Right atrium auricular region (tissue), 2 donors: ENCODE results near the gene PTPRK. TPM values are rescaled to one million over a fixed set of nuclear protein-coding genes. Genes with fewer than 3 reads are reported as not detected.

Experiments used
- DNase-seq: peaks from one replicate; pipeline ENCODE4 v3.0.0-alpha.2; 2019; ENCODE audit warnings: low spot score
- H3K27ac ChIP-seq, 2 donors: fragments of 200-600 bp; sonication (generic); 1 replicate in 1 of 2; 2 replicates in 1 of 2; pipeline ENCODE4 v1.5.1; 2016 to 2019
- H3K27me3 ChIP-seq, 2 donors: fragments of 200-600 bp; sonication (generic); one replicate each; pipeline versions ENCODE4 v1.5.1 to v1.6.0; 2017 to 2019
- H3K36me3 ChIP-seq: fragments of 200-600 bp; sonication (generic); one replicate; pipeline ENCODE4 v1.5.1; 2016
- H3K4me1 ChIP-seq, 2 donors: fragments of 200-600 bp; sonication (generic); one replicate each; pipeline versions ENCODE4 v1.5.1 to v1.6.0; 2017 to 2019
- H3K4me3 ChIP-seq, 2 donors: fragments of 200-600 bp; sonication (generic); 1 replicate in 1 of 2; 2 replicates in 1 of 2; pipeline ENCODE4 v1.5.1; 2017 to 2019; ENCODE audit warnings: mild to moderate bottlenecking in 1 of 2, moderate library complexity in 1 of 2
- H3K9me3 ChIP-seq, 2 donors: fragments of 200-600 bp; sonication (generic); one replicate each; pipeline ENCODE4 v1.5.1; 2019
- total RNA-seq, 2 donors: library from RNA; depleted of rRNA; stranded (reverse); fragments of >200 nt; gene quantifications; one replicate each; pipeline ENCODE4 v1.1.0, GENCODE V29; 2016
- TF ChIP-seq, protein P1 (sequence below), 2 donors: fragments of 200-600 bp; sonication (generic); IDR thresholded peaks; one replicate each; pipeline ENCODE4 v1.5.1; 2019; ENCODE audit warnings: antibody characterized with exemption in 2 of 2

The PTPRK gene
- total RNA-seq, 2 donors from 2014 or later = 24.5 to 36.4 TPM

- no peak overlapping the region for H3K27ac ChIP-seq
- H3K9me3 ChIP-seq = no peaks in the 10 kb centered on the region
- H3K4me1 ChIP-seq = no peaks in the 10 kb centered on the region
- no peaks in the 10 kb centered on the region for H3K36me3 ChIP-seq
- DNase-seq = no peak
- TF ChIP-seq, protein P1, sequence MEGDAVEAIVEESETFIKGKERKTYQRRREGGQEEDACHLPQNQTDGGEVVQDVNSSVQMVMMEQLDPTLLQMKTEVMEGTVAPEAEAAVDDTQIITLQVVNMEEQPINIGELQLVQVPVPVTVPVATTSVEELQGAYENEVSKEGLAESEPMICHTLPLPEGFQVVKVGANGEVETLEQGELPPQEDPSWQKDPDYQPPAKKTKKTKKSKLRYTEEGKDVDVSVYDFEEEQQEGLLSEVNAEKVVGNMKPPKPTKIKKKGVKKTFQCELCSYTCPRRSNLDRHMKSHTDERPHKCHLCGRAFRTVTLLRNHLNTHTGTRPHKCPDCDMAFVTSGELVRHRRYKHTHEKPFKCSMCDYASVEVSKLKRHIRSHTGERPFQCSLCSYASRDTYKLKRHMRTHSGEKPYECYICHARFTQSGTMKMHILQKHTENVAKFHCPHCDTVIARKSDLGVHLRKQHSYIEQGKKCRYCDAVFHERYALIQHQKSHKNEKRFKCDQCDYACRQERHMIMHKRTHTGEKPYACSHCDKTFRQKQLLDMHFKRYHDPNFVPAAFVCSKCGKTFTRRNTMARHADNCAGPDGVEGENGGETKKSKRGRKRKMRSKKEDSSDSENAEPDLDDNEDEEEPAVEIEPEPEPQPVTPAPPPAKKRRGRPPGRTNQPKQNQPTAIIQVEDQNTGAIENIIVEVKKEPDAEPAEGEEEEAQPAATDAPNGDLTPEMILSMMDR (IDR thresholded peaks at IDR 0.05) = no peak
- no peak overlapping the region for H3K4me3 ChIP-seq
- no peaks in the 10 kb centered on the region for H3K27me3 ChIP-seq
Observed at GRCh38 chr6:127949251-127949650, 571.1 kb downstream of the PTPRK start.

DNA sequence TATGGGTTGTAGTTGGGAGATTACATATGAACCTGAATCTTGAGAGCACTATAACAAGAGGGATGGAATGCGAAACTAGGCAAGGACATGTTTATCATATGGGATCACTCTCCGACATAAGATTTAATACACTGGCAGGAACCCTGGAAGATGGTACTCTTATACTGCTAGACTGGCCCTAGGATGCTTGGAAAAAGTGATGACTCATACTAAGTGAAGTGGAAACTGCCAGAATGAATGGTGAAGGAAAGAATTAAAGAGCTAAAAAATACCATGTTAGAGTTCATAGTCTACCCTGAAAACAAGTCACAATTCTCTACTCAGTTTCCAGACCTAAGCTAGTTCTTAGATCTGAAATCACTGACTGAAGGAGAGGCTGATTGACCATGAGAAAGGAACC, 574.0 kb downstream of the PTPRK start:
- H3K27me3 ChIP-seq = no peaks in the 10 kb centered on the region
- TF ChIP-seq, protein P1 (IDR thresholded peaks at IDR 0.05) = no peak
- no peaks in the 10 kb centered on the region for H3K4me1 ChIP-seq
- no peaks in the 10 kb centered on the region for H3K36me3 ChIP-seq
- DNase-seq = no peak
- no peaks in the 10 kb centered on the region for H3K9me3 ChIP-seq
- H3K27ac ChIP-seq = no peak overlapping the region
- H3K4me3 ChIP-seq = no peak overlapping the region

DNA sequence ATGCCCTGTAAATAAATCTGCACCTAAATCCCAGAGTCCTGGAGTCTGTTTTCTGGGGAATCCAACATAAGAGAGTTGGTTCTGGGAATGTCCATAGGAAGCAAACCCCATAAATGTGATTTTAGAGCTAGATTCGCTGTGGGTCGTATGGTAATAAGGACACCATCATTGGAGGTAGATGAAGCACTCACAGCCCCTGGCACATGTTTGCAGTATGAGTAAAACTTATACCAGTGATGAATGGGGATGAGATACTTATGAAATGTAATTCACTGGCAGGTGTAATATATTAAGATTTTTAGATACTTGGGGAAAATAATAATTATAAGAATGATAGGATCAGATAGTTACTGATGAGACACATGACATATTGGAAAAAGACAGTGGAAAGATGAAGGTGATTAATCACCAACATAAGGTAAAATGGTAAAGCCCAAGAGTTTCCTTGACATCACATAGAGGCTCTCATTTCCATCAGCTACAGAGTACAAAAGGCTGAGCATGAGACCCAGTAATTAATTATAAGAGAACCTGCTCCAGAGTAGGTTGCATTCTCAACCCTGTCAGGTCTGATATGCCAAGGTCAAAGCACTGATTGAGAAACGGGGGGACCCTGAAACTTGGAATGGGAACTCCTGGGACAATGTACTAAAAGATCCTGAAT, 574.8 kb downstream of the PTPRK start:
- TF ChIP-seq, protein P1 (IDR thresholded peaks at IDR 0.05) = no peak
- H3K9me3 ChIP-seq = no peaks in the 10 kb centered on the region

GRCh38 chr6:127941228-127941627, 579.2 kb downstream of the PTPRK start:
- Histone ChIP-seq H3K36me3 (no peaks in the 10 kb centered on the region), H3K9me3 (no peaks in the 10 kb centered on the region), H3K4me3 (no peak overlapping the region), H3K27ac (no peak overlapping the region), H3K4me1 (no peaks in the 10 kb centered on the region), H3K27me3 (no peaks in the 10 kb centered on the region)
- TF ChIP-seq, protein P1 (IDR thresholded peaks at IDR 0.05) = no peak
- DNase-seq = no peak

More for the DNA sequence above, 574.8 kb downstream of the PTPRK start:
- DNase-seq = no peak
- Histone ChIP-seq H3K4me1 (no peaks in the 10 kb centered on the region), H3K27me3 (no peaks in the 10 kb centered on the region), H3K36me3 (no peaks in the 10 kb centered on the region), H3K27ac (no peak overlapping the region), H3K4me3 (no peak overlapping the region)

DNA sequence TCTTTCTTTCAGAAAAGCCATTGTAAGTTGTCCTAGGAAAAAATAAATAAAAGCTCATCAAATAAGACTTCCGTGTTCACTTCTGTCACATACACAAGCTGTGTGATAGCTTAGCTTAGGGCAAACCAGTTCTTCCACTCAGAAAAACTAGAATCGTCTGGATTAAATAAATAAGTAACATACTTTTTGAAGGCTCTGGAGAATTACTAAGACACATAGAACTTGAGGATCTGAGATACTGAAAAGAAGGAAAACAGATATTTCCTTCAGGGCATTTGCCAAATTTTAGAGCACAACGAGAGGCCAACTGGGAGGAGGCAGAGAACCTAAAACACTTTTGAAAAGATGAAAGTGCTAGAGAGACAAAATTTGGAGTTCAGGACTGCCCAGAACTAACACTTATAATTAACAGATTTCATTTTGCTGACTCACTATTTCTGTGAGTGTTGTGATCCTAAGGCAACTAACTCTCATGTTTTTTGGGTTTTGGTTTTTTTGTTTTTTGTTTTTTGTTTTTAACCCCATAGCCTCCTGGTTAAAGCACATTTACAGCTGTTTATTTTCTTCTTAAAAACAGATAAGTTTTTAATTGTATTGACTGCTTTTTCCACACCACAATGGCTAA, 580.8 kb downstream of the PTPRK start:
- no peaks in the 10 kb centered on the region for H3K36me3 ChIP-seq

More for the DNA sequence above, 580.8 kb downstream of the PTPRK start:
- TF ChIP-seq, protein P1 (IDR thresholded peaks at IDR 0.05) = no peak
- H3K27me3 ChIP-seq = no peaks in the 10 kb centered on the region
- DNase-seq = no peak
- no peak overlapping the region for H3K27ac ChIP-seq
- H3K9me3 ChIP-seq = no peaks in the 10 kb centered on the region
- H3K4me3 ChIP-seq = no peak overlapping the region
- no peaks in the 10 kb centered on the region for H3K4me1 ChIP-seq
